ENCODE measurements around the gene ANK2.

GRCh38 chr4:113145147-113145518, 95.7 kb downstream of the ANK2 start:
- no peak for TF ChIP-seq CTCF (IDR thresholded peaks at IDR 0.05 in 2 of 3, conservative IDR thresholded peaks at IDR 0.05 in 1 of 3; ENCODE audit: borderline replicate concordance in 1 of 3, insufficient read depth in 1 of 3, low read depth in 2 of 3, low read length in 2 of 3)
- TF ChIP-seq EGR1 (IDR thresholded peaks at IDR 0.05; ENCODE audit: low read depth): no peak
- TF ChIP-seq, protein P1, sequence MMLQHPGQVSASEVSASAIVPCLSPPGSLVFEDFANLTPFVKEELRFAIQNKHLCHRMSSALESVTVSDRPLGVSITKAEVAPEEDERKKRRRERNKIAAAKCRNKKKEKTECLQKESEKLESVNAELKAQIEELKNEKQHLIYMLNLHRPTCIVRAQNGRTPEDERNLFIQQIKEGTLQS (IDR thresholded peaks at IDR 0.05): no peak
- TF ChIP-seq EZH2phosphoT487 (IDR thresholded peaks at IDR 0.05; ENCODE audit: borderline replicate concordance): no peak
- TF ChIP-seq RAD21 (IDR thresholded peaks at IDR 0.05; ENCODE audit: low read depth): no peak
- no peak for TF ChIP-seq POLR2A (IDR thresholded peaks at IDR 0.05; ENCODE audit: borderline replicate concordance, extremely low read depth, insufficient read depth, insufficient read length)
- TF ChIP-seq POLR2AphosphoS5 (IDR thresholded peaks at IDR 0.05; ENCODE audit: low read depth, low read length): no peak
- TF ChIP-seq, protein P2, sequence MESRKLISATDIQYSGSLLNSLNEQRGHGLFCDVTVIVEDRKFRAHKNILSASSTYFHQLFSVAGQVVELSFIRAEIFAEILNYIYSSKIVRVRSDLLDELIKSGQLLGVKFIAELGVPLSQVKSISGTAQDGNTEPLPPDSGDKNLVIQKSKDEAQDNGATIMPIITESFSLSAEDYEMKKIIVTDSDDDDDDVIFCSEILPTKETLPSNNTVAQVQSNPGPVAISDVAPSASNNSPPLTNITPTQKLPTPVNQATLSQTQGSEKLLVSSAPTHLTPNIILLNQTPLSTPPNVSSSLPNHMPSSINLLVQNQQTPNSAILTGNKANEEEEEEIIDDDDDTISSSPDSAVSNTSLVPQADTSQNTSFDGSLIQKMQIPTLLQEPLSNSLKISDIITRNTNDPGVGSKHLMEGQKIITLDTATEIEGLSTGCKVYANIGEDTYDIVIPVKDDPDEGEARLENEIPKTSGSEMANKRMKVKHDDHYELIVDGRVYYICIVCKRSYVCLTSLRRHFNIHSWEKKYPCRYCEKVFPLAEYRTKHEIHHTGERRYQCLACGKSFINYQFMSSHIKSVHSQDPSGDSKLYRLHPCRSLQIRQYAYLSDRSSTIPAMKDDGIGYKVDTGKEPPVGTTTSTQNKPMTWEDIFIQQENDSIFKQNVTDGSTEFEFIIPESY (IDR thresholded peaks at IDR 0.05; ENCODE audit: extremely low read depth, insufficient replicate concordance, low read length): no peak
